ENCODE results near the gene PPP2R3B. TPM values are rescaled to one million over a fixed set of nuclear protein-coding genes. Genes with fewer than 3 reads are reported as not detected.

The PPP2R3B gene
- polyA plus RNA-seq, 2 donors: 18.5 to 54.1 TPM

DNA sequence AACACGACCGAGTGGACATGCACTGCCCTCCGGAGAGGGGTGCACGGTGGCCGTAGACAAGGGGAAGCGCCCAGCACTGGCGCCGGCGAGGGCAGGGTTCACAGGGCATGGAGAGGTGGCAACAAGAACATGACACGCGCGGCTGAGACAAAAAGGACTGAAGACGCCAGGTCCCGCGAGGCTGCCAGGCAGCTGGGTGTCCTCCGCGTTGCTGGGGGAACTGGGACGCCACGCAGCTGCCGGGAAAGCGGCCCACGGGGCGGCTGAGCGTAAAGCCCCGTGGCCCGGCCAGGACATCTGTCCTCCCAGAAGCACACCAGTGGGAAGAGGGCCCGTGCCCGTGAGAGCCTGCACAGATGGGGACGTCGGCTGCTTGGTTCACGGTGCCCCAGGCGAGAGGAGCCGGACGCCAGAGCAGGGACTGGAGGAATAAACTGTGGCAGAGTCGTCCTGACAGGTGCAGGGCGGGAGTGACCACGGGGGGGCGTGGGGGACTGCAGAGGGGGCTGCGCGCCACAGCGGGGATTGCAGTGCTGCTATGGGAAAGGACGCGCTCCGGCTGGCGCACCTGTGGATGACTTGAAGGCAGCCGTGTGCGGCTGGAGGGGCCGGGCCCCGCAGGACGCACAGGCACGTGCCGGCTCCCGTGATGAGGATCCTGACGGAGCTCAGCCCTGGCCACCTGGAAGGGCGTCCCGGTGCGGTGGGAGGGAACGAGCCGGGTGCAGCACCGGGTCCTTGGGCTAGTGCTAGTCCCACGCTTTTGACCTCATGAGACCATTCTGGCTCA lies 36.0 kb downstream of the PPP2R3B start:
- Histone ChIP-seq H3K4me3 (ENCODE audit: low read depth in 1 of 2, low read length in 2 of 2) (no peak overlapping the region), H3K27me3 (ENCODE audit: control insufficient read depth in 1 of 2, insufficient read depth in 2 of 2, low read length in 2 of 2) (no peaks in the 10 kb centered on the region), H3K4me1 (ENCODE audit: control insufficient read depth in 2 of 2, insufficient read depth in 2 of 2, low read length in 1 of 2) (peaks cover 0 to 2% of the 10 kb centered on the region in 2 donors), H3K36me3 (ENCODE audit: control insufficient read depth in 2 of 2, insufficient read depth in 2 of 2, low read length in 1 of 2) (peaks cover 0 to 32% of the 10 kb centered on the region in 2 donors), H3K9me3 (ENCODE audit: control insufficient read depth in 2 of 2, insufficient read depth in 1 of 2, low read depth in 1 of 2, low read length in 1 of 2) (no peaks in the 10 kb centered on the region), H3K27ac (ENCODE audit: low read depth in 2 of 2, low read length in 1 of 2) (no peak overlapping the region)
- WGBS, 2 donors: 96% methylated on average over 60 to 61 of the region's 61 CpGs

DNA sequence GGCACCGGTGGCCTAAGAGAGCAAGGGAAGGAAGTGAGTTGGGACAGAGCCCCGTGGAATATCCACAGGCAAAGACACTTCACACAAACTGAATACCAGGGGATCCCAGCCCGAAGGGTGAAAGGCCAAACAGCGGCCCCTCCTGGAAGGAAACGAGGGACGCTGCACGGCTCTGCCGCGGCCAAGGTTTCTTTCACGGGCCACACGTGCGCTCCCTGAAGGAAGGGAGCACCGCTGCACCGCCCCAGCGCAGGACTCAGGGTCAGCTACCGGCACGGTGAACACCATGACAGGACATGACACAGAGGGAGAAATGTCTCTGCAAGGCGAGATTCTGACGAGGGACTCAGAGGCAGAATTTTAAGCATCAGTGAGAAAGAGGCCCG lies 36.6 kb downstream of the PPP2R3B start:
- Histone ChIP-seq H3K4me1 (ENCODE audit: control insufficient read depth in 2 of 2, insufficient read depth in 2 of 2, low read length in 1 of 2) (peaks cover 0 to 2% of the 10 kb centered on the region in 2 donors), H3K27me3 (ENCODE audit: control insufficient read depth in 1 of 2, insufficient read depth in 2 of 2, low read length in 2 of 2) (no peaks in the 10 kb centered on the region), H3K9me3 (ENCODE audit: control insufficient read depth in 2 of 2, insufficient read depth in 1 of 2, low read depth in 1 of 2, low read length in 1 of 2) (no peaks in the 10 kb centered on the region), H3K4me3 (ENCODE audit: low read depth in 1 of 2, low read length in 2 of 2) (no peak overlapping the region), H3K36me3 (ENCODE audit: control insufficient read depth in 2 of 2, insufficient read depth in 2 of 2, low read length in 1 of 2) (peaks cover 0 to 28% of the 10 kb centered on the region in 2 donors), H3K27ac (ENCODE audit: low read depth in 2 of 2, low read length in 1 of 2) (no peak overlapping the region)
- WGBS, 2 donors: 87 to 88% methylated on average over 20 of the region's 20 CpGs

GRCh38 chrX:349702-350101 lies 37.0 kb downstream of the PPP2R3B start:
- Histone ChIP-seq H3K27ac (ENCODE audit: low read depth in 2 of 2, low read length in 1 of 2) (no peak overlapping the region), H3K9me3 (ENCODE audit: control insufficient read depth in 2 of 2, insufficient read depth in 1 of 2, low read depth in 1 of 2, low read length in 1 of 2) (no peaks in the 10 kb centered on the region)

DNA sequence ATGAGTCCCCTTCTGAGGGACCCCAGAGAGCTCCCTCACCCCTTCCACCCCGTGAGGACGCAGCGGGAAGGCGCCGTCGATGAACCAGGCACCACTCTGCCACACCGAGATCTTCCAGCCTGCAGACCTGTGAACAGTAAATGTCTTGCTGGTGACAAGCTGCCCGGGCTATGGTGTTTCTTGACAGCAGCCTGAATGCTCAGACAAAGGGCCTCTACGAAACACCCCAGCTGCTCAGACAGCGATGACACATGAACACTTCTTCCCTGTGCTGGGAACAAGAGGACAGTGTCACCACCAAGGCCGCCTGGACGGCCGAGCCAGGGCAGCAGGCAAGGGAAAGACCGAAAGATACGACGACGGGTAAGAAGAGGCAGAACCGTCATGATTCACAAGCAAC lies 37.5 kb downstream of the PPP2R3B start:
- peaks cover 0 to 5% of the 10 kb centered on the region in 2 donors for H3K9me3 ChIP-seq (ENCODE audit: control insufficient read depth in 2 of 2, insufficient read depth in 1 of 2, low read depth in 1 of 2, low read length in 1 of 2)
- 90 to 93% methylated on average over 18 of the region's 18 CpGs for WGBS, 2 donors
- H3K27ac ChIP-seq (ENCODE audit: low read depth in 2 of 2, low read length in 1 of 2): no peak overlapping the region
- peaks cover 0 to 36% of the 10 kb centered on the region in 2 donors for H3K36me3 ChIP-seq (ENCODE audit: control insufficient read depth in 2 of 2, insufficient read depth in 2 of 2, low read length in 1 of 2)
- H3K27me3 ChIP-seq (ENCODE audit: control insufficient read depth in 1 of 2, insufficient read depth in 2 of 2, low read length in 2 of 2): no peaks in the 10 kb centered on the region
- H3K4me1 ChIP-seq (ENCODE audit: control insufficient read depth in 2 of 2, insufficient read depth in 2 of 2, low read length in 1 of 2): peaks cover 0 to 2% of the 10 kb centered on the region in 2 donors
- H3K4me3 ChIP-seq (ENCODE audit: low read depth in 1 of 2, low read length in 2 of 2): no peak overlapping the region

More at GRCh38 chrX:349702-350101, 37.0 kb downstream of the PPP2R3B start:
- no peak overlapping the region for H3K4me3 ChIP-seq (ENCODE audit: low read depth in 1 of 2, low read length in 2 of 2)
- peaks cover 0 to 2% of the 10 kb centered on the region in 2 donors for H3K4me1 ChIP-seq (ENCODE audit: control insufficient read depth in 2 of 2, insufficient read depth in 2 of 2, low read length in 1 of 2)
- 87 to 89% methylated on average over 10 of the region's 10 CpGs for WGBS, 2 donors
- no peaks in the 10 kb centered on the region for H3K27me3 ChIP-seq (ENCODE audit: control insufficient read depth in 1 of 2, insufficient read depth in 2 of 2, low read length in 2 of 2)
- H3K36me3 ChIP-seq (ENCODE audit: control insufficient read depth in 2 of 2, insufficient read depth in 2 of 2, low read length in 1 of 2): peaks cover 0 to 32% of the 10 kb centered on the region in 2 donors

DNA sequence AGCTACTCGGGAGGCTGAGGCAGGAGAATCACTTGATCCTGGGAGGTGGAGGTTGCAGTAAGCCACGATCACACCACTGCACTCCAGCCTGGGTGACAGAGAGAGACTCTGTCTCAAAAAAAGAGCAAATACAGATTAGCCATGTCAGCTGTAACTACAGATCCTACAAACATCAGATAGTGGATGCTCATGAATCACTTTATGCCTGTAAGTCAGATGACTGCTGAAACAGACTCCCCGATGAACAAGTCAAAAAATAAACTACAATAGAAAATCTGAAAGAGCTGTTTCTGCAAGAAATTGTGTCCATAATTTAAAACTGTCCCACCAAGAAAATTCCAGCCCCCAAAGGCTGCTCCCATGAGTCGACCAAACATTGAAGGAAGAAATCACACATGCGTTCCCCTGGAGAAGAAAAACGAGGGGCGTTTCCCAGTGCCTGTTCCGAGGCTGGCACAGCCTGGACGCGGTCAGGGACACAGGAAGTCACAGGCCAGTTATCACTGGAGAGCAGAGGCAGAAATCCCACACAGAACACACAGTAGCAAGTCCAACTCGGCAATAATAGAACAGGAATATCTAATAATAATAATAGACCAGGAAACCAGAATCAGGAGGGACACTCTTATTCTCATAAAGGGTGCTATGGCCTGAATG lies 38.1 kb downstream of the PPP2R3B start:
- WGBS, 2 donors: 74 to 76% methylated on average over 11 of the region's 11 CpGs
- peaks cover 0 to 38% of the 10 kb centered on the region in 2 donors for H3K36me3 ChIP-seq (ENCODE audit: control insufficient read depth in 2 of 2, insufficient read depth in 2 of 2, low read length in 1 of 2)

DNA sequence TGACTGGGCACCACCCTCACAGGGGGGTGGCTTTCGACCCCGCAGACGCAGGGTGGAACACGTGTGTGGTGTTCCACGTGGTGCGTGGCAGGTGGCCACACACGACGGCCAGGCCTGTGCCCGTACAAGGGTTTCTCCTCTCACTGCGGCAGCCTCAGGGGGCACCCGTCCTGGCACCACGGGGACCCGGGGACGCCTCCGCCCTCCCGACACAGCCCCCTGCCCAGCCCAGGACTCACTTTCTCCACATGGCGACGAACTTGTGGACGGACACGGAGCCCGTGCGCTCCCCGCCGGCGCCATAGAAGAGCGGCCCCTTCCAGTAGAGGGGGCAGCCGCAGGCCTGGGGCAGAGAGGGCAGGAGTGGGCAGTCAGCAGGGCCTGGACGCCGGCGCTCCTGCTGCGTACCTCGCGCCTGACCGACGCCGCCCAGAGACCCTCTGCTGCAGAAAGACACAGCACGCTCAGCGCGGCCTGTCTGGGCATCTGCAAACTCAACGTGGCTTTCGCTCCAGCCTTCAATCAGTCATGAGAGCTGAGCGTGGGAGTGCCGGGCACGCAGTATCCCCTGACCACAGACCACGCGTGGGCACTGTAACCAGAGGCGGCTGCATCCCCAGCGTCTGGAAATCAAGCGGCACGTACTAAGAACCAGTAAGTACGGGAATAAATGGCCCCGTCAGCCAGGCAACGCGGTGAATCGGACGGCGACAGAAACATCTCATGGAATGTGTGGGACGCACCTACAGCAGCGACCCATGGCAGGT lies 39.2 kb downstream of the PPP2R3B start:
- H3K4me3 ChIP-seq (ENCODE audit: low read depth in 1 of 2, low read length in 2 of 2): no peak overlapping the region
- peaks cover 0 to 2% of the 10 kb centered on the region in 2 donors for H3K4me1 ChIP-seq (ENCODE audit: control insufficient read depth in 2 of 2, insufficient read depth in 2 of 2, low read length in 1 of 2)
- H3K27me3 ChIP-seq (ENCODE audit: control insufficient read depth in 1 of 2, insufficient read depth in 2 of 2, low read length in 2 of 2): no peaks in the 10 kb centered on the region
- WGBS, 2 donors: 97 to 98% methylated on average over 59 of the region's 59 CpGs
- H3K9me3 ChIP-seq (ENCODE audit: control insufficient read depth in 2 of 2, insufficient read depth in 1 of 2, low read depth in 1 of 2, low read length in 1 of 2): peaks cover 0 to 9% of the 10 kb centered on the region in 2 donors
- peaks cover 0 to 36% of the 10 kb centered on the region in 2 donors for H3K36me3 ChIP-seq (ENCODE audit: control insufficient read depth in 2 of 2, insufficient read depth in 2 of 2, low read length in 1 of 2)
- H3K27ac ChIP-seq (ENCODE audit: low read depth in 2 of 2, low read length in 1 of 2): no peak overlapping the region

More for the DNA sequence above, 38.1 kb downstream of the PPP2R3B start:
- Histone ChIP-seq H3K9me3 (ENCODE audit: control insufficient read depth in 2 of 2, insufficient read depth in 1 of 2, low read depth in 1 of 2, low read length in 1 of 2) (peaks cover 0 to 9% of the 10 kb centered on the region in 2 donors), H3K4me1 (ENCODE audit: control insufficient read depth in 2 of 2, insufficient read depth in 2 of 2, low read length in 1 of 2) (peaks cover 0 to 2% of the 10 kb centered on the region in 2 donors), H3K27ac (ENCODE audit: low read depth in 2 of 2, low read length in 1 of 2) (no peak overlapping the region), H3K27me3 (ENCODE audit: control insufficient read depth in 1 of 2, insufficient read depth in 2 of 2, low read length in 2 of 2) (no peaks in the 10 kb centered on the region), H3K4me3 (ENCODE audit: low read depth in 1 of 2, low read length in 2 of 2) (no peak overlapping the region)

- H3K9me3 ChIP-seq (ENCODE audit: control insufficient read depth in 2 of 2, insufficient read depth in 1 of 2, low read depth in 1 of 2, low read length in 1 of 2): peaks cover 0 to 9% of the 10 kb centered on the region in 2 donors
- H3K27me3 ChIP-seq (ENCODE audit: control insufficient read depth in 1 of 2, insufficient read depth in 2 of 2, low read length in 2 of 2): no peaks in the 10 kb centered on the region
- peaks cover 0 to 36% of the 10 kb centered on the region in 2 donors for H3K36me3 ChIP-seq (ENCODE audit: control insufficient read depth in 2 of 2, insufficient read depth in 2 of 2, low read length in 1 of 2)
- WGBS, 2 donors: 95 to 96% methylated on average over 69 to 74 of the region's 75 CpGs
- H3K4me3 ChIP-seq (ENCODE audit: low read depth in 1 of 2, low read length in 2 of 2): no peak overlapping the region
- no peak overlapping the region for H3K27ac ChIP-seq (ENCODE audit: low read depth in 2 of 2, low read length in 1 of 2)
- peaks cover 0 to 2% of the 10 kb centered on the region in 2 donors for H3K4me1 ChIP-seq (ENCODE audit: control insufficient read depth in 2 of 2, insufficient read depth in 2 of 2, low read length in 1 of 2)
Measured at GRCh38 chrX:346034-346813, 40.5 kb downstream of the PPP2R3B start.

DNA sequence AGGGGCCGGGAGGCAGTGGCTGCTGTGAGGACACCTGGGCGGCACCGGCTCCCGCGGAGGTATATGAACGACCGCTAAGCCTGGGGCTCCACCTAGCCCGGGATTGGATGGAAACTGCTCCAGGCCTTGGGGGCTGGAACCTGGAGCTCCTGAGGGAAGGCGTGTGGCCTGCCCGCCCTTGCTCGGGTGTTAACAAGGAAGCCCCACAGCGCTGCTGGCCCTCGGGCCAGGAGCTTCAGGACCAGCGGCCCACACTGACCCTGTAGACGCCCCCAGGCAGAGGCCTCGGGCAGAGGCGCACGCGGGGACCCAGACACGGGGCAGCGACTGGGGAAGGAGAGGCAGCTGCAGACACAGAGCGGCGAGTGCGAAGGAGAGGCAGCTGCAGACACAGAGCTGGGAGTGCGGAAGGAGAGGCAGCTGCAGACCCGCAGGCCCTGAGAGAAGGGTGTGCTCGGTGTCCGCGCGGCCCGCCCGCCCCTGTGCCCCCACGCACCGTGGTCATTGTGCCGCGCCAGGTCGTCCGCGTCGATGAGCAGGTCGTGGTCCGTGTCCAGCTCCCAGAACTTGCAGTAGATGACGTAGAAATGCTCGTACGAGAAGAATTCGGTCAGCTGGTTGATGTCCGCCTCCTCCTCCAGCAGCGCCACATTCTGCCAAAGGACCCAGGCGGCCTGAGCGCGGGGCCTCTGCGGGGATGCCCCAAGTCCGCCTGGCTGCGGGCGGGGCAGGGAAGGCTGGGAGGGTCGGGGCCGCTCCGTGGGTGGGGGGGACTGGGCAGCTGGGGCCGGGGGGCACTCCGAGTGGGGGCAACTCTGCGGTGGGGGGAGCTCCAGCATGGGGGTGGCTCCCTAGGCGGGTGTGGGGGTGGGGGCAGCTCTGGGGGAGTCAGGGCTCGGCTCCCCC lies 41.4 kb downstream of the PPP2R3B start:
- H3K27ac ChIP-seq (ENCODE audit: low read depth in 2 of 2, low read length in 1 of 2): no peak overlapping the region
- H3K4me1 ChIP-seq (ENCODE audit: control insufficient read depth in 2 of 2, insufficient read depth in 2 of 2, low read length in 1 of 2): peaks cover 0 to 2% of the 10 kb centered on the region in 2 donors
- H3K27me3 ChIP-seq (ENCODE audit: control insufficient read depth in 1 of 2, insufficient read depth in 2 of 2, low read length in 2 of 2): no peaks in the 10 kb centered on the region
- no peak overlapping the region for H3K4me3 ChIP-seq (ENCODE audit: low read depth in 1 of 2, low read length in 2 of 2)
- WGBS, 2 donors: 95 to 96% methylated on average over 57 to 63 of the region's 63 CpGs
- peaks cover 0 to 9% of the 10 kb centered on the region in 2 donors for H3K9me3 ChIP-seq (ENCODE audit: control insufficient read depth in 2 of 2, insufficient read depth in 1 of 2, low read depth in 1 of 2, low read length in 1 of 2)
- peaks cover 0 to 40% of the 10 kb centered on the region in 2 donors for H3K36me3 ChIP-seq (ENCODE audit: control insufficient read depth in 2 of 2, insufficient read depth in 2 of 2, low read length in 1 of 2)

All from esophagus (tissue), 2 donors.